HG03097 (cell line): ENCODE results near the gene SMPD3.
A peak's percentile ranks its signal among the peaks of the same experiment; 100 is the strongest.
"Not testable (repeated sequence)": the region's sequence is repeated elsewhere in the genome, so short reads cannot be mapped to it uniquely, and the experiment has no call there.

Experiments used
- ATAC-seq: cut with Tn5 transposase; IDR thresholded peaks from one replicate; pipeline ENCODE4 v1.9.1; 2021; ENCODE audit not compliant: unreplicated experiment, low FRiP score

SMPD3 gene

GRCh38 chr16:68448360-68448970 is at the start of gene SMPD3:
Gene SMPD3, minus strand, starts transcription at chr16:68448508. Its CDS starts 76,327 bp downstream, at chr16:68372181.
- ATAC-seq = peak; percentile 95

GRCh38 chr16:68496689-68497088 is 48.4 kb upstream of the SMPD3 start:
- no peak for ATAC-seq

GRCh38 chr16:68494261-68494660 is 46.0 kb upstream of the SMPD3 start:
- not testable (repeated sequence) for ATAC-seq

- ATAC-seq = no peak
Measured at GRCh38 chr16:68493412-68494070, 45.2 kb upstream of the SMPD3 start.

- ATAC-seq = no peak
Measured at GRCh38 chr16:68492543-68493411, 44.5 kb upstream of the SMPD3 start.

- no peak for ATAC-seq
Measured at GRCh38 chr16:68492151-68492542, 43.8 kb upstream of the SMPD3 start.

- ATAC-seq = no peak
Measured at GRCh38 chr16:68491576-68491950, 43.3 kb upstream of the SMPD3 start.

- no peak for ATAC-seq
Measured at GRCh38 chr16:68490829-68491575, 42.7 kb upstream of the SMPD3 start.

GRCh38 chr16:68490358-68490757 is 42.0 kb upstream of the SMPD3 start:
- no peak for ATAC-seq

- no peak for ATAC-seq
Measured at GRCh38 chr16:68488554-68488953, 40.2 kb upstream of the SMPD3 start.

- no peak for ATAC-seq
Measured at GRCh38 chr16:68487669-68488068, 39.4 kb upstream of the SMPD3 start.

- no peak for ATAC-seq
Measured at GRCh38 chr16:68487203-68487514, 38.9 kb upstream of the SMPD3 start.

- no peak for ATAC-seq
Measured at GRCh38 chr16:68486502-68487202, 38.3 kb upstream of the SMPD3 start.

GRCh38 chr16:68481636-68482035 is 33.3 kb upstream of the SMPD3 start:
- no peak for ATAC-seq

GRCh38 chr16:68480084-68480995 is 32.0 kb upstream of the SMPD3 start:
- ATAC-seq = no peak

- ATAC-seq = no peak
Measured at GRCh38 chr16:68479271-68479670, 31.0 kb upstream of the SMPD3 start.

- ATAC-seq = no peak
Measured at GRCh38 chr16:68478526-68479250, 30.4 kb upstream of the SMPD3 start.

- no peak for ATAC-seq
Measured at GRCh38 chr16:68475071-68475470, 26.8 kb upstream of the SMPD3 start.
